Measurements from ENCODE around the gene MRGPRD.

The MRGPRD gene

GRCh38 chr11:68934321-68934645, 46.5 kb downstream of the MRGPRD start:
- TF ChIP-seq POLR2AphosphoS5 (IDR thresholded peaks at IDR 0.05; ENCODE audit: low read depth) (no peak), CTCF (IDR thresholded peaks at IDR 0.05; ENCODE audit: insufficient read depth, low read length) (no peak), GABPA (IDR thresholded peaks at IDR 0.05; ENCODE audit: low read depth) (no peak), SPI1 (IDR thresholded peaks at IDR 0.05; ENCODE audit: borderline replicate concordance, low read depth) (no peak), REST (IDR thresholded peaks at IDR 0.05; ENCODE audit: insufficient replicate concordance, low read depth) (no peak)
- DNase-seq (ENCODE audit: low read depth in 1 of 2, low spot score in 1 of 2) = no peak
- Histone ChIP-seq H3K27me3 (ENCODE audit: insufficient read depth, poor library complexity, severe bottlenecking) (no peaks in the 10 kb centered on the region), H3K4me3 (replicated peaks; ENCODE audit: insufficient read depth, low read length) (no peak overlapping the region), H3K27ac (replicated peaks) (no peak overlapping the region)

GRCh38 chr11:68933605-68934320, 47.0 kb downstream of the MRGPRD start:
- DNase-seq (ENCODE audit: low read depth in 1 of 2, low spot score in 1 of 2) = no peak
- H3K4me3 ChIP-seq (replicated peaks; ENCODE audit: insufficient read depth, low read length) = no peak overlapping the region
- TF ChIP-seq GABPA (IDR thresholded peaks at IDR 0.05; ENCODE audit: low read depth) = no peak
- TF ChIP-seq SPI1 (IDR thresholded peaks at IDR 0.05; ENCODE audit: borderline replicate concordance, low read depth) = no peak
- no peak for TF ChIP-seq POLR2AphosphoS5 (IDR thresholded peaks at IDR 0.05; ENCODE audit: low read depth)
- TF ChIP-seq CTCF (IDR thresholded peaks at IDR 0.05; ENCODE audit: insufficient read depth, low read length) = no peak
- TF ChIP-seq REST (IDR thresholded peaks at IDR 0.05; ENCODE audit: insufficient replicate concordance, low read depth) = no peak
- H3K27ac ChIP-seq (replicated peaks) = no peak overlapping the region
- no peaks in the 10 kb centered on the region for H3K27me3 ChIP-seq (ENCODE audit: insufficient read depth, poor library complexity, severe bottlenecking)

- Histone ChIP-seq H3K27me3 (ENCODE audit: insufficient read depth, poor library complexity, severe bottlenecking) (no peaks in the 10 kb centered on the region), H3K4me3 (replicated peaks; ENCODE audit: insufficient read depth, low read length) (no peak overlapping the region), H3K27ac (replicated peaks) (no peak overlapping the region)
- TF ChIP-seq CTCF (IDR thresholded peaks at IDR 0.05; ENCODE audit: insufficient read depth, low read length) = no peak
- no peak for TF ChIP-seq GABPA (IDR thresholded peaks at IDR 0.05; ENCODE audit: low read depth)
- TF ChIP-seq SPI1 (IDR thresholded peaks at IDR 0.05; ENCODE audit: borderline replicate concordance, low read depth) = no peak
- no peak for TF ChIP-seq REST (IDR thresholded peaks at IDR 0.05; ENCODE audit: insufficient replicate concordance, low read depth)
- no peak for TF ChIP-seq POLR2AphosphoS5 (IDR thresholded peaks at IDR 0.05; ENCODE audit: low read depth)
- DNase-seq (ENCODE audit: low read depth in 1 of 2, low spot score in 1 of 2) = no peak
Measured at GRCh38 chr11:68932933-68933577, 47.7 kb downstream of the MRGPRD start.

Data from HL-60 (cell line).